ENCODE data around the gene ZNF563.
A peak's percentile ranks its signal among the peaks of the same experiment; 100 is the strongest.
"Not testable (repeated sequence)": the region's sequence is repeated elsewhere in the genome, so short reads cannot be mapped to it uniquely, and the experiment has no call there.

Gene ZNF563

GRCh38 chr19:12333162-12334159 lies at the start of gene ZNF563:
Gene ZNF563 (minus strand): TSS chr19:12333633. CDS start chr19:12333482, 151 bp downstream.
- DNase-seq (ENCODE audit: low read depth in 2 of 2, low spot score in 1 of 2), result peak; percentile 96

DNA sequence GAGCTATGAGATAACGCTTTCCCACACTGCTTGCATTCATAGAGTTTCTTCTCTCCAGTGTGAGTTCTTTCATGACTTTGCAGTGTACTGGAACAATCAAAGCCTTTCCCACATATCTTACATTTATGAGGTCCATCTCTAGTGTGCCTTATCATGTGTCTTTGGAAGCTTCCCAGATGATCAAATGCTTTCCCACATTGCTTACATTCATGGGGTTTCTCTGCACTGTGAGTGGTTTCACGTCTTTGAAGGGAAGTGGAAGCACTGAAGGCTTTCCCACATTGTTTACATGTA lies 47.0 kb upstream of the ZNF563 start:
- DNase-seq (ENCODE audit: low read depth in 2 of 2, low spot score in 1 of 2), result no peak

DNA sequence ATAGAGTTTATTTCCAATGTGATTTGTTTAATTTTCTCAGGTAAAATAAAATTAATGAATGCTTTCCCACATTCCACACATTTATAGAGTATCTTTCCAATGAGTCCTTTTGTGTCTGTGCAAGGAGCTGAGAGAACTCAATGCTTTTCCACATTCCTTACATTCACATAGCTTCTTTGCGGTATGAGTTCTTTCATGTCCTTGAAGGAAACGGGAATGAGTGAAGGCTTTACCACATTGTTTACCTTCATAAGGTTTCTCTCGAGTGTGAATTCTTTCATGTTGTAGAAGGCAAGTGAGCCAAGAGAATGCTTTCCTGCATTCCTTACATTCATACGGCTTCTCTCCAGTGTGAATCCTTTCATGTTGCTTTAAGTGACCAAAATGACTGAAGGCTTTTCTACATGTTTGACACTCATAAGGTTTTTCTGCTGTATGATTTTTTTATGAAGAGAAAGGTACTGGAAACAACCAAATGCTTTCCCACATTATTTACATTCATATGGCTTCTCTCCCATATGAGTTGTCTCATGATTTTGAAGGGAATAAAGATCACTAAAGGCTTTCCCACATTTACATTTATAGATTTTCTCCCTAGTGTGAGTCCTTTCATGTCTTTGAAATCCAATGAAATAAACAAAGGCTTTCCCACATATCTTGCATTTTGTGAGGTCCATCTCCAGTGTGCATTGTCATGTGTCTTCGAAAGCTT lies 46.5 kb upstream of the ZNF563 start:
- no peak for DNase-seq (ENCODE audit: low read depth in 2 of 2, low spot score in 1 of 2)

DNA sequence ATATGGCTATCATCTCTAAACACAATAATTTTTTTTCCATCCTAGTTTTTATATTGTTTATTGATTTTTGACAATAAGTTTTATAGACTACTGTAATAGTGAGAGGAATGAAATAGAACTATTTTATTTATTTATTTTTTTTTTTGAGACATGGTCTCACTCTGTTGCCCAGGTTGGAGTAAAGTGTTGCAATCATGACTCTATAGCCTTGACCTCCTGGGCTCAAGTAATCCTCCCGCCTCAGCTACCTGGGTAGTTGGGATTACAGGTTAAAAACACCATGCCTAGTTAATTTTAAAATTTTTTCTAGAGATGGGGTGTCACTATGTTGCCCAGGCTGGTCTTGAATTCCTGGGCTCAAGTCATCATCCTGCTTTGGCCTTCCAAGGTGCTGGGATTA lies 40.6 kb upstream of the ZNF563 start:
- DNase-seq (ENCODE audit: low read depth in 2 of 2, low spot score in 1 of 2), result no peak

- peak; percentile 66 to 78 for DNase-seq (ENCODE audit: low read depth in 2 of 2, low spot score in 1 of 2)
Measured at GRCh38 chr19:12365236-12366162, 32.1 kb upstream of the ZNF563 start, which contains the start of gene ZNF442. Gene ZNF442 (minus strand): TSS chr19:12365683. CDS start chr19:12363631, 2,052 bp downstream.

DNA sequence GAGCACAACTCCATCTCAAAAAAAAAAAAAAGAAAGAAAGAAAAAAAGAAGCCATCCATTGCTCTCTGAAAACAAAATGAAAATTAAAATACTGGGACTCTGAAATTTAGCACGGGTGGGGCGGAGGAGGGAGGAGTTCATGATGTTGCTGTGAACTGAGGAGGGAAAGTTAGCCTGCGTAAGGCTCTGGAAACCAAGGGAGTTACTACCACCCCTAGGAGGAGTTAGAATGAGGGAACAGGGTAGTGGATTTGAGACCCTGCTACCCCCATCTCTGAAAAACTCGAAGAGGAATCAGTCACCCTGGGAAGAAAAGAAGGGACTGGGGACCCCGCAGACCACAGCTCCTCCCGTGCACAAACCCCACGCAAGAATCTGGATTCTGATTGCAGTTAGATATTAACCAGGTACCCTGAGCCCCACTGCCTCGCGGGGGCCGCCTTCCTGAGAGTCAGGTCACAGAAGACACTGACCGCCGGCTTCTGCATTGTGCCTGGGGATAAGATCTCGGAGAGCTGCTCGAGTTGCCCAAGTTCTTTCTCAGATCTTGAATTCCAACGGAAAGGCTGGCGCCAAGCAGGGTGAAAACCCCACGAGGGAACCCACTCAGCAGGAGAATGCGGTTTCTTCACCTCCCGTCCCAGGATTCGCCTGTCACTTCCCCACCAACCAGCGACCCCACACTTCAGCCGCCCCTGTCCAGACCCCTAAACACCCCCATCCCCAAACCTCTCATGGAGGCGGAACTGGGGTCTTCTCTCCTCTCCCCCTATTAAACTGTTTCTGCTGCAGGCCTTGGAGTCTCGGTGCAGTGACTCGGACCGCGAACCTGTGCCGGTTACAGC lies 31.2 kb upstream of the ZNF563 start:
- DNase-seq (ENCODE audit: low read depth in 2 of 2, low spot score in 1 of 2), result no peak

- not testable (repeated sequence) for DNase-seq (ENCODE audit: low read depth in 2 of 2, low spot score in 1 of 2)
Measured at GRCh38 chr19:12362236-12362635, 28.8 kb upstream of the ZNF563 start.

GRCh38 chr19:12353375-12353774 lies 19.9 kb upstream of the ZNF563 start:
- DNase-seq (ENCODE audit: low read depth in 2 of 2, low spot score in 1 of 2), result no peak

DNA sequence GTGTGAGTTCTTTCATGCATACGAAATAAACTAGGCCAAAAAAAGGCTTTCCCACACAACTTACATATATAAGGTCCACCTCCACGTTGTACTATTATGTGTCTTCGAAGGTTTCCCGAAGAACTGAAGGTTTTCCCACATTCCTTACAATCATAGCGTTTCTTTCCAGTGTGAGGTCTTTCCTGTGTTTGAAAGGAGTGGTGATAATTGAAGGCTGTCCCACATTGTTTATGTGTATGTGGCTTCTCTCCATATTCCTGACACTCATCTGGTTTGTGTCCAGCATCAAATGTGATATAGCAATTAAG lies 17.4 kb upstream of the ZNF563 start:
- no peak for DNase-seq (ENCODE audit: low read depth in 2 of 2, low spot score in 1 of 2)

DNA sequence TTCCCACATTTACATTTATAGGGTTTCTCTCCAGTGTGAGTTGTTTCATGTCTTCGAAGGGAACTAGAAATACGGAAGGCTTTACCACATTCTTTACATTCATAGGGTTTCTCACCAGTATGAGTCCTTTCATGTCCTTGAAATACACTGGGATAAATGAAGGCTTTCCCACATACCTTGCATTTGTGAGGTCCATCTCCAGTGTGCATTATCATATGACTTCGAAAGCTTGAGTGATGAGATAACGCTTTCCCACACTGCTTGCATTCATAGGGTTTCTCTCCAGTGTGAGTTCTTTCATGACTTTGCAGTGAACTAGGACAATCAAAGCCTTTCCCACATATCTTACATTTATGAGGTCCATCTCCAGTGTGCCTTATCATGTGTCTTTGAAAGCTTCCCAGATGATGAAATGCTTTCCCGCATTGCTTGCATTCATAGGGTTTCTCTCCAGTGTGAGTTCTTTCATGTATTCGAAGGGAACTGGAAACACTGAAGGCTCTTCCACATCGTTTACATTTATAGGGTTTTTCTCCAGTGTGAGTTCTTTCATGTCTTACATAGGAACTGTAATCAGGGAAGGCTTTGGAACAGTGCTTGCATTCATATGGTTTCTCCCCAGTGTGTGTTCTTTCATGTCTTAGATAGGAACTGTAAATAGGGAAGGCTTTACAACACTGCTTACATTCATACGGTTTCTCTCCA lies 16.9 kb upstream of the ZNF563 start:
- DNase-seq (ENCODE audit: low read depth in 2 of 2, low spot score in 1 of 2), result no peak

GRCh38 chr19:12346896-12347295 lies 13.5 kb upstream of the ZNF563 start:
- no peak for DNase-seq (ENCODE audit: low read depth in 2 of 2, low spot score in 1 of 2)

- no peak for DNase-seq (ENCODE audit: low read depth in 2 of 2, low spot score in 1 of 2)
Measured at GRCh38 chr19:12345197-12345596, 11.8 kb upstream of the ZNF563 start.

DNA sequence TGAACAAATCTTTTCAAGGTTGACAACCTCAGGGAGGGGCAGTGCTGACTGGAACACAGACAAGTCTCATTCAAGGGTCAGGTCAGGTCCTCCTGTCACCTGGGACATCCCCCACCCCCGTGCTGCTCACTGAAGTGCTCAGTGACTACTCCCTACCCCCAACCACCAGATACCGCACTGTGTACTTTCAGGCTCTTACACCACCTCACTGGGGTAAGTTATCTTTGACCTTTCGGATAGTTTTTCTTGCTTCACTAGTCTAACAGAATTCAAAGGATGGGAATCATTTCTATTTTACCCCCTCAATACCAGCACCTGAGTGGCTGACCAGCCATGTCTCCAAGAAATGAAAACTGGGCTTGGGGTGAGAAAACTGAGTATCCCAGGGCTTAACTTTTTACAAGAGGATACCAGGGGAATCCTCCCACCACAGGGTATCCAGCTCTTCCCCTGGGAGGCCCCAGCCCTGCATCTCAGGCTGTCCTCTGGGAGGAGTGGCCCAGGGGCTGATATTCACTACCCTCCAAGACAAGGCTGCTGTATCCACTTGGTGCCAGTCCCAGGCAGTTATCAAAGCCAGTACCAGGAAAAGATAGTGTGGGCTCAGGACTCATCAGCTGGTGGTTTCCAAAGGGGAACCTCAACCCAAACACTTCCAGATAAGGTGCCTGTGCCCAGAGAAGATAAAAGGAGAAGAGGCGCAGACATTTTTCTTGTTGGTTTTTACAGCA lies 2.1 kb downstream of the ZNF563 start:
- peak; percentile 54 to 73 for DNase-seq (ENCODE audit: low read depth in 2 of 2, low spot score in 1 of 2)

DNA sequence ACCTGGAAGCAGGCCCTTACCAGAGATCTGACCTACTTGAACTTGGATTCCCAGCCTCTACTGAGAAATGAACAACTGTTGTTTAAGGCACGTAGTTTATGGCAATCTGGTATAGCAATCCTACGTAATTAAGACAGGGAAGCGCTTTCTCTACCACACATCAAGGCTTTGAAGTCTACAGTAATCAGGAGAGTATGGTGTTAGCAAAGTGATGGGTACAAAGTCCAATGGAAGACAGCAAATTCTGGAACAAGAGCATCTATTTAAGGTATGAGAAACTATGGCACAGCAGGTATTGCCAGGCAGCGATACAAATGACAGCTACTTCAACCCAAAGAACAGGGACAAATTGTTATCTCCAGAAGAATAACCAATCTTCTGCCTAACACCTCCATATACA lies 3.1 kb downstream of the ZNF563 start:
- DNase-seq (ENCODE audit: low read depth in 2 of 2, low spot score in 1 of 2), result no peak

DNA sequence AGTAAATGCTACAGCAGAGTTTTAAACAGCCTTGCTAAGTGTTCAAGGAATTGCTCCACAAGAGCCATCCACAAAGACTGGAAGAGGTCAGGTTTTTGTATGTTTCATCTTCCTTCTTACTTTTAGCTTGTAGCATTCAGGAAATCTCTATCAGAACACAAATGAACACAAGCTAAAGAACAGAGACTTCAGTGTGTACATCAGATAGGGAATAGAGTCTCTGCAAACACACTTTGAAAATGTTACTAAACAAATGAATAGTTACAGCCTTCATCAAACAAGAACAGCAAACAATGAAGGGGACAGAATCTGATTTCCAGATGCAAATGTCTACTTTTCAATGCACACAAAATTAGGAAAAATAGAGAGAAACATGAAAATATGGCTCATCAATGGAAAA lies 7.7 kb downstream of the ZNF563 start:
- DNase-seq (ENCODE audit: low read depth in 2 of 2, low spot score in 1 of 2), result no peak

DNA sequence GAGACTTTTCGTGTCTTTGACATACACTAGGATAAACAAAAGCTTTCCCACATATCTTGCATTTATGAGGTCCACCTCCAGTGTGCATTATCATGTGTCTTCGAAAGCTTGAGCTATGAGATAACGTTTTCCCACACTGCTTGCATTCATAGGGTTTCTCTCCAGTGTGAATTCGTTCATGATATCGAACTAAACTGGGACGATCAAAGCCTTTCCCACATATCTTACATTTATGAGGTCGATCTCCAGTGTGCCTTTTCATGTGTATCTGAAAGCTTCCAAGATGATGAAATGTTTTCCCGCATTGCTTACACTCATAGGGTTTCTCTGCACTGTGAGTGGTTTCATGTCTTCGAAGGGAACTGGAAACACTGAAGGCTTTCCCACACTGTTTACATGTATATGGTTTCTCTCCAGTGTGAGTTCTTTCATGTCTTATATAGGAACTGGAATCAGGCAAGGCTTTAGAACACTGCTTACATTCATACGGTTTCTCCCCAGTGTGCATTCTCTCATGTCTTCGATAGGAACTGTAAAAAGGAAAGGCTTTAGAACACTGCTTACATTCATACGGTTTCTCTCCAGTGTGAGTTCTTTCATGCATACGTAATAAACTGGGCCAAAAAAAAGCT lies 14.5 kb downstream of the ZNF563 start:
- DNase-seq (ENCODE audit: low read depth in 2 of 2, low spot score in 1 of 2), result no peak

DNA sequence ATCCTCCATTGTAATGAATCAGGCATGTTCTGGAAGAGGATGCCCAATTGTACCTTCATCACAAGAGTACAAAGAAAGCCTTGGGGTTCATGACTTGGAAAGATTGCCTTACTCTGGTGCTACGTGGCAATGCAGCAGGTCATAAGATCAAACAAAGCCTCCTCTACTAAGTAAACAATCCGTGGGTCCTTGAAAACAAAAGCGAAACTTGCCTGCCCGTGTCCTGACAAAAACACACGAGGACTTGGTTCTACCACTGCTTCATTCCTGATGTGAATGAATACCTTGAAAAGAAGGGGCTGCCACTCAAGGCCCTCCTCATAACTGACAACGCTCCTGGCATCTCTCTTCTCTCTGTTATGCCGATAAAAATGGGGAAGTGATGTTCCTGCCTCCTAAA lies 18.9 kb downstream of the ZNF563 start:
- DNase-seq (ENCODE audit: low read depth in 2 of 2, low spot score in 1 of 2), result no peak

DNA sequence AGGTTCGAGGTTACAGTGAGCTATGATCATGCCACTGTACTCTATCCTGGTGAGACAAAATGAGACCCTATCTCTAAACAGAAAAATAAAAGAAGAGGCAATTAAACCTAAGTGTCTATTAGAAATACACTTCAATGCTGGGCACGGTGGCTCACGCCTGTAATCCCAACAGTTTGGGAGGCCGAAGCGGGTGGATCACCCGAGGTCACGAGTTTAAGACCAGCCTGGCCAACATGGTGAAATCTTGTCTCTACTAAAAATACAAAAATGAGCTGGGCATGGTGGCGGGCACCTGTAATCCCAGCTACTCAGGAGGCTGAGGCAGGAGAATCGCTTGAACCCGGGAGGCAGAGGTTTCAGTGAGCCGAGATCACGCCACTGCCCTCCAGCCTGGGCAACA lies 24.5 kb downstream of the ZNF563 start:
- DNase-seq (ENCODE audit: low read depth in 2 of 2, low spot score in 1 of 2), result not testable (repeated sequence)

DNA sequence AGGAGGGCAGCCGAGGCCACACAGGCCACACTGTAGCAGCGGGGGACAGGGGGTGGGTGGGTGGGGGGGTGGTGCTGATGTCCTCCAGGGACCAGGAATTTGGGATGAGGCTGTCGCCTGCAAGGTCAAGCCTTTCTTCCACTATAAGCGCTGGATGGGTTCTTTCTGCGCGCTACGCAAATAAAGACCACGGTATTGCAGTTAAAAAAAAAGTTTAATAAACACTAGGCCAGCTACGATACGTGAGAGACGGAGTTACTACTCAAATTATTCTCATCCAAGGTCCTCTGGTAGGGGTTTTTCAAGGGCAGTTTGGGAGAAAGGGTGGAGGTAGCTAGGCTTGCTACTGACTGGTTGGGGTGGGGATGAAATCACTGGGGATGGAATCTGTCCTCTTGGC lies 38.2 kb downstream of the ZNF563 start:
- no peak for DNase-seq (ENCODE audit: low read depth in 2 of 2, low spot score in 1 of 2)
